Measurements from ENCODE around the gene SHH.

DNA sequence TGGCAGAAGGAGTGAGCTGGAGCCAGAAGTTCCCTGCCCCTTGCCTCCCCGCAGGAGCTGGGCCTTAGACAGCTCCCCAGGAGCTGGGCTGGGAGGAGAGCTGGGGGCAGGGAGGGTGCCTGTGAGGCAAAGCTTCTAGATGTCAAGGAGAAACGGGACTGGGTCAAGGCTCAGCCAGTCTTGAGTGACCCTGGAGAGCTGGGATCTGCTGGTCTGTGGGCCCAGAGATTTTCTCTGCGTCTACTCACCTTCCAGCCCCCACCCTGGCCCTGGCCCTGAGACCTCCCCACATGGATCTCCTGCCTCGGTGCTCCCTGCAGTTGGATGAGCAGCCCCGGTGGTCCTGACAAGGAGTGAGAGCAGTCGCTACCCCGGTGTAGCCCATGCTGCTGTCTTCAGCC, 20.3 kb upstream of the SHH start:
- TF ChIP-seq CTCF (IDR thresholded peaks at IDR 0.05): no peak
- no peak for TF ChIP-seq POLR2A (IDR thresholded peaks at IDR 0.05)
